K562 (cell line): ENCODE results near the gene RPL36AL. TPM values are rescaled to one million over a fixed set of nuclear protein-coding genes. Genes with fewer than 3 reads are reported as not detected.

Experiments used
- ATAC-seq: fragments of 200-7000 bp; cut with Tn5 transposase; 3 replicates; pipeline ENCODE4 v1.9.1; 2020; ENCODE audit warnings: moderate library complexity
- BruUV-seq: library from RNA; stranded (reverse); fragments of 400-500 nt; replicated peaks from 2 replicates; lab custom pipeline; 2021; lab: Mats Ljungman, UMichigan
- CTCF ChIA-PET: fragments of 300-600 bp; formaldehyde crosslinking; extraction: SDS; loops from one replicate; lab custom pipeline; 2021; ENCODE audit warnings: low intra/inter-chr PET ratio; lab: Yijun Ruan, JAX
- POLR2A ChIA-PET: fragments of 300-600, 350-650 bp; sonication (Branson Sonifier 250); formaldehyde crosslinking; extraction: SDS; loops from one replicate; lab custom pipeline; 2021; ENCODE audit warnings: antibody characterized with exemption, inconsistent platforms; lab: Yijun Ruan, JAX
- DNase-seq, 4 experiments: peaks; one replicate each; pipeline versions ENCODE4 v3.0.0 to v3.0.0-alpha.2; 2011 to 2018; ENCODE audit warnings: low spot score in 3 of 4, mixed read lengths in 3 of 4; ENCODE audit errors: extremely low read depth in 1 of 4
- FAIRE-seq: peaks from 2 replicates; lab custom pipeline; 2011; peaks lifted over from hg19 to GRCh38; lab: Jason Lieb, UNC
- H2AFZ ChIP-seq: 2 replicates; pipeline ENCODE4 v1.6.0; 2011; ENCODE audit warnings: low read depth, low read length, control low read depth, inconsistent platforms
- H3K27ac ChIP-seq: fragments of 200-600 bp; 3 replicates; pipeline ENCODE4 v1.8.0; 2011; ENCODE audit warnings: low read depth, mild to moderate bottlenecking, control low read depth, inconsistent platforms, low read length, moderate library complexity, mixed read lengths; ENCODE audit errors: extremely low read depth
- H3K27me3 ChIP-seq, 2 experiments: fragments of 300-600 bp in 1 of 2; 2 replicates in 1 of 2; 3 replicates in 1 of 2; pipeline versions ENCODE4 v1.6.0 to v1.8.0; 2011; ENCODE audit warnings: inconsistent platforms in 2 of 2, low read length in 2 of 2, mild to moderate bottlenecking in 1 of 2, mixed read lengths in 1 of 2, moderate library complexity in 1 of 2; ENCODE audit not compliant: control insufficient read depth in 2 of 2, insufficient read depth in 2 of 2
- H3K36me3 ChIP-seq: fragments of 300-600 bp; 3 replicates; pipeline ENCODE4 v1.8.0; 2011; ENCODE audit warnings: mild to moderate bottlenecking, low read length, inconsistent platforms; ENCODE audit not compliant: control insufficient read depth, insufficient read depth
- H3K4me1 ChIP-seq, 2 experiments: fragments of 200-600 bp in 1 of 2; replicated peaks in 1 of 2; 2 replicates in 1 of 2; 3 replicates in 1 of 2; pipeline versions ENCODE4 v1.5.1 to v1.8.0; 2011; ENCODE audit warnings: inconsistent platforms in 2 of 2, low read length in 2 of 2, mild to moderate bottlenecking in 1 of 2, mixed read lengths in 1 of 2, moderate library complexity in 1 of 2; ENCODE audit not compliant: control insufficient read depth in 2 of 2, insufficient read depth in 2 of 2
- H3K4me2 ChIP-seq: 2 replicates; pipeline ENCODE4 v1.6.1; 2011; ENCODE audit warnings: low read length, control low read depth, inconsistent platforms, mixed read lengths; ENCODE audit not compliant: insufficient read depth
- H3K4me3 ChIP-seq: fragments of 200-600 bp; sonication (generic), shearing (Covaris generic); 2 replicates; pipeline ENCODE4 v1.5.1; 2016; ENCODE audit warnings: control low read depth, inconsistent platforms
- H3K79me2 ChIP-seq: fragments of 200-600 bp; 3 replicates; pipeline ENCODE4 v1.8.0; 2011; ENCODE audit warnings: low read length, inconsistent platforms; ENCODE audit not compliant: control insufficient read depth, insufficient read depth
- H3K9ac ChIP-seq, 2 experiments: 2 replicates each; pipeline versions ENCODE4 v1.6.0 to v1.6.1; 2011; ENCODE audit warnings: low read depth in 2 of 2, low read length in 2 of 2, control low read depth in 1 of 2, inconsistent platforms in 1 of 2, mild to moderate bottlenecking in 1 of 2, mixed read lengths in 1 of 2; ENCODE audit not compliant: insufficient read depth in 1 of 2
- H3K9me1 ChIP-seq: one replicate; pipeline ENCODE4 v1.6.0; 2011; ENCODE audit warnings: inconsistent platforms, mild to moderate bottlenecking, low read length, moderate library complexity; ENCODE audit not compliant: control insufficient read depth, insufficient read depth
- H3K9me3 ChIP-seq: replicated peaks from 2 replicates; pipeline ENCODE4 v1.5.1; 2011; ENCODE audit warnings: low read depth, low read length, inconsistent platforms; ENCODE audit not compliant: control insufficient read depth, insufficient read depth
- H4K20me1 ChIP-seq: replicated peaks from 2 replicates; pipeline ENCODE4 v1.6.1; 2011; ENCODE audit warnings: low read length, inconsistent platforms, mixed read lengths; ENCODE audit not compliant: control insufficient read depth, insufficient read depth
- CBFA2T2 ChIP-seq: fragments of 450-650 bp; conservative IDR thresholded peaks from 2 replicates; pipeline ENCODE4 v1.6.1; 2017; ENCODE audit warnings: mild to moderate bottlenecking
- DIDO1 ChIP-seq: fragments of 450-650 bp; IDR thresholded peaks from 2 replicates; pipeline ENCODE4 v1.6.1; 2016; ENCODE audit warnings: low read depth, missing biosample characterization, missing genetic modification characterization
- GABPA ChIP-seq: fragments of 200-800 bp; sonication (Bioruptor generic); conservative IDR thresholded peaks from 2 replicates; pipeline ENCODE4 v1.6.1; 2016; ENCODE audit warnings: low read depth, missing genetic modification characterization, missing compliant biosample characterization
- ILF3 ChIP-seq: fragments of 450-650 bp; IDR thresholded peaks from 2 replicates; pipeline ENCODE4 v1.6.1; 2018; ENCODE audit warnings: antibody characterized with exemption, mild to moderate bottlenecking, moderate library complexity, borderline replicate concordance
- NCOA2 ChIP-seq, 2 experiments: fragments of 450-650 bp; IDR thresholded peaks; 2 replicates each; pipeline ENCODE4 v1.6.1; 2018; ENCODE audit warnings: mild to moderate bottlenecking in 2 of 2, moderate library complexity in 1 of 2; ENCODE audit not compliant: partially characterized antibody in 2 of 2
- POLR2A ChIP-seq: fragments of 450-650 bp; conservative IDR thresholded peaks from 2 replicates; pipeline ENCODE4 v1.6.1; 2016
- POLR2AphosphoS5 ChIP-seq: IDR thresholded peaks from 2 replicates; pipeline ENCODE4 v1.6.1; 2011; ENCODE audit warnings: mild to moderate bottlenecking, low read depth, low read length, moderate library complexity; ENCODE audit not compliant: control insufficient read depth, insufficient read depth
- PPARD ChIP-seq: fragments of 250-450 bp; sonication (Bioruptor Pico); IDR thresholded peaks from 2 replicates; pipeline ENCODE4 v1.8.0; 2022; ENCODE audit warnings: inconsistent platforms, mild to moderate bottlenecking, moderate library complexity
- SUPT5H ChIP-seq: fragments of 450-650 bp; IDR thresholded peaks from 2 replicates; pipeline ENCODE4 v1.6.1; 2016
- ZFP36 ChIP-seq: fragments of 150-350 bp; IDR thresholded peaks from 2 replicates; pipeline ENCODE4 v1.6.1; 2018; ENCODE audit warnings: low read length, low read depth; ENCODE audit not compliant: partially characterized antibody
- ZNF140 ChIP-seq: fragments of 250-450 bp; sonication (Bioruptor Pico); IDR thresholded peaks from 2 replicates; pipeline ENCODE4 v1.8.0; 2021; ENCODE audit warnings: moderate library complexity, mild to moderate bottlenecking, inconsistent platforms
- WGBS: fragments of 100-300 bp; shearing (Covaris generic); methylation state at CpG from one replicate; pipeline ENCODE4 v1.1.6; 2016; ENCODE audit warnings: low coverage, mixed read lengths; ENCODE audit not compliant: insufficient coverage; ENCODE audit errors: missing lambda C conversion rate; 5-methylcytosine and 5-hydroxymethylcytosine counted together
- in situ Hi-C: fragments of 300-500 bp; cut with MboI; formaldehyde crosslinking; loops from 4 replicates; pipeline ENCODE4 v1.15.0; 2018; ENCODE audit warnings: inconsistent platforms, mixed read lengths
- intact Hi-C: fragments of 100-400 bp; cut with micrococcal nuclease; formaldehyde crosslinking; loops from 2 replicates; pipeline ENCODE4 v1.14.2; 2022
- polyA plus RNA-seq, 8 experiments: library from polyadenylated mRNA; depleted of rRNA in 4 of 8; stranded (reverse) in 5 of 8; unstranded in 3 of 8; fragments of >200 nt; fragmentation: Nextera tagmentation in 2 of 8; fragmentation: Illumina TruSeq in 1 of 8; extraction: Ambion mirVana in 2 of 8; extraction: Trizol in 1 of 8; gene quantifications; 2 replicates each; pipeline versions ENCODE4 v1.2.1 to v1.2.3, GENCODE V29; 2011 to 2014; ENCODE audit warnings: inconsistent platforms in 1 of 8, missing spikeins in 1 of 8
- total RNA-seq, 7 experiments: library from RNA; depleted of rRNA in 6 of 7; stranded (reverse); fragments of >200 nt in 6 of 7; fragmentation: Illumina TruSeq in 2 of 7; extraction: Trizol in 2 of 7; gene quantifications; 2 replicates each; pipeline versions ENCODE4 v1.2.1 to v1.2.3, GENCODE V29; 2011 to 2021; ENCODE audit warnings: low replicate concordance in 1 of 7

RPL36AL gene
- total and polyA plus RNA-seq, 9 of the 15 experiments (the other 6 are each of a cell fraction or from before 2014, with no cell fraction given), result 146 to 674 (median 360) TPM

GRCh38 chr14:49617852-49618519 is 2.4 kb downstream of the RPL36AL start:
- Histone ChIP-seq H3K79me2 (peaks cover 64% of the 10 kb centered on the region), H3K36me3 (peaks cover 49% of the 10 kb centered on the region), H3K4me2 (no peak overlapping the region), H3K9me1 (peaks cover 3% of the 10 kb centered on the region), H3K27me3 (no peaks in the 10 kb centered on the region), H3K4me3 (no peak overlapping the region)
- no peak for DNase-seq
- TF ChIP-seq POLR2AphosphoS5 (peak; percentile 30; the same call in 1 of the 2 replicates), NCOA2 (IDR thresholded peaks at IDR 0.05; ENCODE audit: partially characterized antibody in 2 of 2) (no peak), ZFP36 (no peak), CBFA2T2 (no peak), ILF3 (peak; percentile 60; the same call in 1 of the 2 replicates), PPARD (CRISPR knock-in tag) (no peak), SUPT5H (0 out of 2 replicates have a peak, but pooled peaks have one; percentile 29), GABPA (tag) (no peak), POLR2A (peak; percentile 10; the same call in 1 of the 2 replicates), ZNF140 (CRISPR knock-in tag) (no peak), DIDO1 (tag) (no peak)
- TF ChIP-seq, all 486 proteins: peak for 4
- Histone ChIP-seq H3K4me1 (peaks cover 0 to 14% of the 10 kb centered on the region in 2 experiments; a peak in 4 of 5 replicates), H2AFZ (no peak overlapping the region), H4K20me1 (peaks cover 7% of the 10 kb centered on the region), H3K9ac (no peak overlapping the region; a peak in 1 of 4 replicates), H3K9me3 (no peaks in the 10 kb centered on the region), H3K27ac (no peak overlapping the region)
- FAIRE-seq (no peak), ATAC-seq (no peak)
- 61% methylated on average over 6 of the region's 6 CpGs for WGBS
- intact Hi-C loops (no loop called here), in situ Hi-C loops (no loop called here)
- ChIA-PET CTCF (no interaction called here), POLR2A (no interaction called here)
- no TSS peak for BruUV-seq
